NB4 (cell line): ENCODE results near the gene PLEKHA5.

Experiments
- CTCF ChIP-seq: IDR thresholded peaks from one replicate; pipeline ENCODE4 v1.5.1; 2012; ENCODE audit warnings: low read depth, low read length
- POLR2A ChIP-seq: IDR thresholded peaks from 2 replicates; pipeline ENCODE4 v1.6.1; 2011; ENCODE audit warnings: mild to moderate bottlenecking; ENCODE audit not compliant: insufficient read length; ENCODE audit errors: extremely low read depth

GRCh38 chr12:19191089-19191488 lies 61.6 kb downstream of the PLEKHA5 start:
- TF ChIP-seq CTCF (no peak), POLR2A (no peak)
